ENCODE data around the gene PGGHG.
"Not testable (repeated sequence)": the region's sequence is repeated elsewhere in the genome, so short reads cannot be mapped to it uniquely, and the experiment has no call there.

PGGHG gene

DNA sequence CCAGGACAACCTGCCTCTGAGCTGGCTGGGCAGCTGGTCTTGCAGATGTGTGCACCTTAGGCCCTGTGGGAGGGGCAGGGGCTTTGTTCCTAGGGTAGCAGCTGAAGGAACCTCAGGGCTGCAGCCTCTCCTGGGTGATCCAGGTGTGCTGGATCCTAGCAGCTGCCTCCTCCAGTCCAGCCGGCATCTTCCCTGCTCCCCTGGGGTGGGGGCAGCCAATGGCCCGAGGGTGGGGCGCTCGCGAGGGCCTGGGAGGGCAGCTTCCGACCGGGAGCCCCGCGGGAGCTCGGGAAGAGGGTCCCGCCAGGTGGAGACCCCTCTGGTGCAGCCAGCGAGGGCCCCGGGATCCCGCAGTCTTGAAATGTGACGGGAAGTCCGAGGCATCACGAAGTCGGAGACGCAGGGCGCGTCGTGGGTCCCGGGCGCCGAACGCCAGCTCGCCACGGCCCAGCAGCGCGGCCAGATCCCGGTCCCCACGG lies 26.6 kb downstream of the PGGHG start:
- no peak for DNase-seq (ENCODE audit: low read depth)
- TF ChIP-seq, protein P1, sequence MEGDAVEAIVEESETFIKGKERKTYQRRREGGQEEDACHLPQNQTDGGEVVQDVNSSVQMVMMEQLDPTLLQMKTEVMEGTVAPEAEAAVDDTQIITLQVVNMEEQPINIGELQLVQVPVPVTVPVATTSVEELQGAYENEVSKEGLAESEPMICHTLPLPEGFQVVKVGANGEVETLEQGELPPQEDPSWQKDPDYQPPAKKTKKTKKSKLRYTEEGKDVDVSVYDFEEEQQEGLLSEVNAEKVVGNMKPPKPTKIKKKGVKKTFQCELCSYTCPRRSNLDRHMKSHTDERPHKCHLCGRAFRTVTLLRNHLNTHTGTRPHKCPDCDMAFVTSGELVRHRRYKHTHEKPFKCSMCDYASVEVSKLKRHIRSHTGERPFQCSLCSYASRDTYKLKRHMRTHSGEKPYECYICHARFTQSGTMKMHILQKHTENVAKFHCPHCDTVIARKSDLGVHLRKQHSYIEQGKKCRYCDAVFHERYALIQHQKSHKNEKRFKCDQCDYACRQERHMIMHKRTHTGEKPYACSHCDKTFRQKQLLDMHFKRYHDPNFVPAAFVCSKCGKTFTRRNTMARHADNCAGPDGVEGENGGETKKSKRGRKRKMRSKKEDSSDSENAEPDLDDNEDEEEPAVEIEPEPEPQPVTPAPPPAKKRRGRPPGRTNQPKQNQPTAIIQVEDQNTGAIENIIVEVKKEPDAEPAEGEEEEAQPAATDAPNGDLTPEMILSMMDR (IDR thresholded peaks at IDR 0.05; ENCODE audit: insufficient read depth, low read depth, low read length, missing control alignments): no peak
- no peak overlapping the region for H3K4me3 ChIP-seq (ENCODE audit: low read length)

DNA sequence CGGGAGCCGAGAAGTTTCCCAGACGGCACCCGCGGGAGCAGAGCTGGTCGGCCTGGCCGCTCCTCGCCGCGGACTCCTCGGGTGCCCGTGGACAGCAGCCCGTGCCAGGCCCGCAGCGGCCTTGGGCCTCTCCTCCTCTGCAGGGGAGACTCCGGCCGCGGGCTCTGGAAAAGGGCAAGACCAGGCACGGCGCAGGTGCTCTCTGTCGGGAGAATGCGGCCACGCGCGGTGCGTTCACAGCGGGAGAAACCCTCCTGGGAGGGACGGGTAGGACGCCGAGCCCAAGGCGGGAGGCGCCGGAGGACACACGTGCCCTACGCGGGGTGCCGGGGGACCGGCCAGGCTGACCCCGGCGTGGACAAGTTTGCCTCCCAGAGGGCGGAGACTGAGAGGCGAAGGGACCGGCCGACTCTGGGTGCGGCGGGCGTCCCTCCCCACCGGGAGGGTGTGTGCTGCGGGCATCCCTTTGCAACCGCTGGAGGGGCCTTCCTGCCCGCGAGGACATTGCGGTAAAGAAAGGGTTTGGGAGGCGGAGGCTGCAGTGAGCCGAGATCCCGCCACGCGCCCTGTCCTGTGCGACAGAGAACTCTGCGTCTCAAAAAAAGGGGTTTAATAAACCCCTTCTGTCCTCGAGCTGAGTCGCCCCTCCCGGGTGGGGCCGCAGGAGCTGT lies 27.2 kb downstream of the PGGHG start:
- no peak overlapping the region for H3K4me3 ChIP-seq (ENCODE audit: low read length)
- DNase-seq (ENCODE audit: low read depth): no peak
- TF ChIP-seq, protein P1 (IDR thresholded peaks at IDR 0.05; ENCODE audit: insufficient read depth, low read depth, low read length, missing control alignments): no peak

DNA sequence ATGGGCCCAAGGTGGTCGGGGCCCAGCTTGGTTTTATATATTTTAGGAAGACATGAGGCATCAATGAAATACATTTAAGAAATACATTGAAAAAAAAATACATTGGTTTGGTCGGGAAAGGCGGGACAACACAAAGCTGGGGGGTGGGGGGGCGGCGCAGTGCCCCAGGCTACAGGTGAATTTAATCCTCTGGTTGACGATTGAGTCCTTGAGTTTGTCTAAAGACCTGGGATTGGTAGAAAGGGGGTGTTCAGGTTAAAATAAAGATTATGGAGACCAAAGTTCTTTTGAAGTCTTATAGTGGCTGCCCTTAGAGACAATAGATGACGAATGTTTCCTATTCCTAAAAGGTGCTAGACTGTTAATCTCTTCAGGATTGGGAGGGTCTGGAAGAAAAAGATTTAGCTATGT lies 28.0 kb downstream of the PGGHG start:
- TF ChIP-seq, protein P1 (IDR thresholded peaks at IDR 0.05; ENCODE audit: insufficient read depth, low read depth, low read length, missing control alignments): no peak
- DNase-seq (ENCODE audit: low read depth): no peak
- no peak overlapping the region for H3K4me3 ChIP-seq (ENCODE audit: low read length)

DNA sequence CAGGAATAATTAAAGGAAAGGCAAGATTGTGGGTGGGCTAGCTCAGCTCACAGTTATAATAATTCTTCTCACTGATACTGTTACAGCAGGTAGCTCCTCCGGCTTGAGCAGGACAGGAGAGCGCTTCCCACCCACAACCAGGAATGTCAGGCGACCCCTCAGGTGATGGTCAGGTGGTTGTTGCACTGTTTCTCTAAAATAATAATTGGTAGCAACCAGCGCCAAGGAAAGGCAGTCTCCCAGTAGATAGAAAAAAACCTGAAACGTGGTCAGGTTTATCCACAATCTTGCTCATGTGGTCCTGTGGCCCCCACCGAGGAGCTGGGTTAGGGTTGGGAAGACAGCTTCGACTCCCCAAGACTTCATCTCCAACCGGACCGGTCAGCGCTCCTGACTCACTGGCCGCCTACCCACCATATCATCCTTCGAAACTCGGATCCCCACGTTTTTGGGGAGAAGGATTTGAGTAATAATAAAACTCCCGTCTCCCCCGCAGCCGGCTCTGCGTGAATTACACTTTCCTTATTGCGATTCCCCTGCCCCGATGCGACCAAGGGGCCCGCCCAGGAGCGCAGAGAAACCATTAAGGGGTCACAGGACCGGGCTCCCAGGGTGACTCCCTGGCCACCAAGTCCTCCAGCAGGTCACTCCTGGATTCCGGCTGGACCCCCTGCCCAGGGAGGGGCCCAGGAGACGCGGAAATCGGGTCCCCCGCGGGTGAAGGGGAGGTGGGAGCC lies 28.9 kb downstream of the PGGHG start:
- not testable (repeated sequence) for H3K4me3 ChIP-seq (ENCODE audit: low read length); DNase-seq (ENCODE audit: low read depth)

DNA sequence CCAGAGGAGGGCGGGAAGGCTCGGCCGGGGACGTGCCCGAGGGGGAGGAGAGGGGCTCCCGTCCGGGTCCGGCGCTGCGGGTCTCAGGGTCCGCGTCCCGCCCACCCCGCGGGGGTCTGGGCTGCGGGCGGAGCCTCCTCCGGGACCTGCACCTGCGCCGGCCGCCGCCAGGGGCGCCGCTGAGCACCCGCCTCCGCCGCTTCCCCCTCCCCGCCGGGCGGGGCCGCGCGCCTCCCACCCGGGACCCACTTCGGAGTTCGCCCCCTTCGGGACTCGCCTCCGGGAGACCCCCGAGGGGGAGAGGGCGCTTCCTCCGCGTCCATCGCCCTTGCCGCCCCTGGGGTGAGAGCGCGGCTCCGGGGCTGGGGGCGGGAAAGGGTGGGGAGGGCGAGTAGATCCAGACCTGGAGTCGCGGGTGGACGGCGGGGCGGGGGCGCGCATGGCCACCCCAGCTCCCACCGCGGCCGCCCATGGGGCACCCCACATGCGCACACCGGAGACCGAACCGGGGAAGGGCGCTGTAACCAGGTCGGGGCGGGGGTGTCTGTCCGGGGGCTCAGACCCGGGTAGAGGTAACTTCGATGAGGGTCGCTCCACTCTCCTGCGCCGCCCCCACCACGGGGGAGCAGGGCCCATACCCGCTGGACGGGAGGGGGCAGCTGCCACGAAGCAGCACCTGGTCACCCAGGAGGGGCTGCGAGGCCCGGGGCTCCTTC lies 29.6 kb downstream of the PGGHG start:
- DNase-seq (ENCODE audit: low read depth): not testable (repeated sequence)

DNA sequence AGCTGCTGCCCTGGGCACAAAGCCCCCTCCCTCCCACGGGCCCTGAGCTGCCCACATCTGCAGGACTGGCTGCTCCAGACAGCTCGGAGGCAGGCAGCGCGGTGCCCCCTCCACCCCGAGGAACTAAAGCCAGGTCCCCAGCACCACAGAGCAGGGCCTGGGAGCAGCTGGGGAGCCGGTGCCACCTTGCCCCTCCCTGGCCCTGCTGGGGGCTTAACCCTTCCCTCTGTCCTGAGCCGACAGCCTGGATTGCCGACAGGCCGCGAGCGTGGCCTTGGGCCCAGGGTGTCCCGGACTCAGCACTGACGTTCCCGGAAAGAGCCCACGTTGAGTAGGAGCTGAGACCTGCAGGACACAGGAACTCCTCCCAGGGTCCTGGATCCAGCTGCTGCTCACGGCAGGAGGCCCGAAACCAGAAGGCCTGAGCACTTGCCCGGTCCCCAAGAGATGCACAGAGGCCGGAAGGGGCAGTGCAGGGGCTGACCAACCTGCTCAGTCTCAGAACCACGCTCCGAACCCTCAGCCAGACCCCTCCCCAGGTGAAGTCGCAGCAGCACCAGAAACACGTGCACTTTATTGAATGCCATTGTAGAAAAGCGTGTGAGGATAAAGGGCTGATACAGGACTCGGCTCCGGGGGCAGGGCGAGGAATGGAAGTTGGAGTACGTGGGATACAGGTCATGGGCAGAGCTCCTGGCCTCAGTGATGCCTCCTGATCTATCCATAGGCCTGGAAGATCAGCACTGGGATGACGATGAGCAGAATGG lies 30.4 kb downstream of the PGGHG start:
- DNase-seq (ENCODE audit: low read depth): not testable (repeated sequence)
- H3K4me3 ChIP-seq (ENCODE audit: low read length): peak overlapping the region; percentile 73

More for the DNA sequence above, 29.6 kb downstream of the PGGHG start:
- H3K4me3 ChIP-seq (ENCODE audit: low read length): peak overlapping the region; percentile 34

DNA sequence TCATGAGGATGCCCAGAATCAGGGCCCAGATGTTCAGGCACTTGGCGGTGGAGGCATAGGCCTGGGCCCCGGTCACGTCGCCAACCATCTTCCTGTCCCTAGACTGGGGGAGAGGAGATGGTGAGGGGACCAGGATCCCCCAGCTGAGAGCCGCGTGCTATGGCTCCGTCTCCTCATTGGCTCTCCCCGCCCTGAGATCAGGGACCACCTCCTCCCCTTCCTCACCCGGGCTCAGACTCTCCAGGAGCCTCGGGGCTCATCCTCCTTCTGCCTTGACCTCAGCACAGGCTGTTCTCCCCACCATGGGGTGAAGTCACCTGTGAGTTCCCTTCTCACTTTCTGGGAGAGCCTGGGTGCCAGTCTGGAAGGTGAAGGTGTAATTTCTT lies 31.0 kb downstream of the PGGHG start:
- DNase-seq (ENCODE audit: low read depth): not testable (repeated sequence)
- H3K4me3 ChIP-seq (ENCODE audit: low read length): peak overlapping the region; percentile 73

DNA sequence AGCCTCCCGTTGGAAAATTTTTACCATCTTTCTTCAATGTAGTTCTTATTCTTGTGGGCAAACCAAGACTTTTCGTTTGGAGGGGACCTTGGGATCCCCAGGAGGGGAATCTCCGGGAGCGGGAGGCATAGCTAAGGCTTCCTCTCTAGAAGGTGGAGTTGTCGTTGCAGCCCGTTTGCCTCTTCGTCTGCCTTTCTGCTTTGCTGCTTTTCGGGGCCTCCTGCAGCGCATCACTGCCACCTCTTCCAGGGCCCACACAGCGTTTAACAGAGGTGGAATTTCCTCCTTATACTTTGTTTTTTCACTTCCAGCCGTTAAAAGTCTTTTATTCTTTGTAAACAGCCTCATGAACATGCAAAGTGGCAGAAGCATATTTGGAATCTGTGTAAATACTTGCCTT lies 35.2 kb downstream of the PGGHG start:
- DNase-seq (ENCODE audit: low read depth): no peak
- no peak overlapping the region for H3K4me3 ChIP-seq (ENCODE audit: low read length)
- TF ChIP-seq, protein P1 (IDR thresholded peaks at IDR 0.05; ENCODE audit: insufficient read depth, low read depth, low read length, missing control alignments): no peak

DNA sequence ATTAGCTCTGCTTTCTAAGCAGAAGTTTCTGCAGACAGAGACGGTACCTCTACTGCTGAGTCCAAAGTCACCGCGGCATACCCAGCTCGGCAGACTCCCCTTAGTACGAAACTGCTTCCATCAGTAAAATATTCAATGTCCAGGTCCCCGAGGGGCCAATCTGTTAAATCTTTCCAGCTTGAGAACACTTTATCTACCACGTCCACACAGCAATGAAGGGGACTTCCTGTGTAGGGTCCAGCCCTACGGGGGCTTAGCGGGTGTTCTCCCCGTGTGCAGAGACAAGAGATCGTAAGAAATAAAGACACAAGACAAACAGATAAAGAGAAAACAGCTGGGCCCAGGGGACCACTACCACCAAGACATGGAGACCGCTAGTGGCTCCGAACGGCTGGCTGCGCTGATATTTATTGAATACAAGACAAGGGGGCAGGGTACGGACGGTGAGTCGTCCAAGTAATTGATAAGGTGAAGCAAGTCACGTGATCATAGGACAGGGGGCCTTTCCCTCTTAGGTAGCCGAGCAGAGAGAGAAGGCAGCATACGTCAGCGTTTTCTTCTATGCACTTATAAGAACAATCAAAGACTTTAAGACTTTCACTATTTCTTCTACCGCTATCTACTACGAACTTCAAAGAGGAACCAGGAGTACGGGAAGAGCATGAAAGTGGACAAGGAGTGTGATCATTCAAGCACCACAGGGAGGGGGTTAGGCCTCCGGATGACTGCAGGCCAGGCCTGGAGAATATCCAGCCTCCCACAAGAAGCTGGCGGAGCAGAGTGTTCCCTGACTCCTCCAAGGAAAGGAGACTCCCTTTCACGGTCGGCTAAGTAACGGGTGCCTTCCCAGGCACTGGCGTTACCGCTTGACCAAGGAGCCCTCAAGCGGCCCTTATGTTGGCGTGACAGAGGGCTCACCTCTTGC lies 35.9 kb downstream of the PGGHG start:
- not testable (repeated sequence) for DNase-seq (ENCODE audit: low read depth)

More for the DNA sequence above, 35.9 kb downstream of the PGGHG start:
- H3K4me3 ChIP-seq (ENCODE audit: low read length): not testable (repeated sequence)

All from epithelial cell of esophagus (primary cell).